Measurements from ENCODE around the gene PADI4.
A peak's percentile ranks its signal among the peaks of the same experiment; 100 is the strongest.

PADI4 gene, protein sequence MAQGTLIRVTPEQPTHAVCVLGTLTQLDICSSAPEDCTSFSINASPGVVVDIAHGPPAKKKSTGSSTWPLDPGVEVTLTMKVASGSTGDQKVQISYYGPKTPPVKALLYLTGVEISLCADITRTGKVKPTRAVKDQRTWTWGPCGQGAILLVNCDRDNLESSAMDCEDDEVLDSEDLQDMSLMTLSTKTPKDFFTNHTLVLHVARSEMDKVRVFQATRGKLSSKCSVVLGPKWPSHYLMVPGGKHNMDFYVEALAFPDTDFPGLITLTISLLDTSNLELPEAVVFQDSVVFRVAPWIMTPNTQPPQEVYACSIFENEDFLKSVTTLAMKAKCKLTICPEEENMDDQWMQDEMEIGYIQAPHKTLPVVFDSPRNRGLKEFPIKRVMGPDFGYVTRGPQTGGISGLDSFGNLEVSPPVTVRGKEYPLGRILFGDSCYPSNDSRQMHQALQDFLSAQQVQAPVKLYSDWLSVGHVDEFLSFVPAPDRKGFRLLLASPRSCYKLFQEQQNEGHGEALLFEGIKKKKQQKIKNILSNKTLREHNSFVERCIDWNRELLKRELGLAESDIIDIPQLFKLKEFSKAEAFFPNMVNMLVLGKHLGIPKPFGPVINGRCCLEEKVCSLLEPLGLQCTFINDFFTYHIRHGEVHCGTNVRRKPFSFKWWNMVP

DNA sequence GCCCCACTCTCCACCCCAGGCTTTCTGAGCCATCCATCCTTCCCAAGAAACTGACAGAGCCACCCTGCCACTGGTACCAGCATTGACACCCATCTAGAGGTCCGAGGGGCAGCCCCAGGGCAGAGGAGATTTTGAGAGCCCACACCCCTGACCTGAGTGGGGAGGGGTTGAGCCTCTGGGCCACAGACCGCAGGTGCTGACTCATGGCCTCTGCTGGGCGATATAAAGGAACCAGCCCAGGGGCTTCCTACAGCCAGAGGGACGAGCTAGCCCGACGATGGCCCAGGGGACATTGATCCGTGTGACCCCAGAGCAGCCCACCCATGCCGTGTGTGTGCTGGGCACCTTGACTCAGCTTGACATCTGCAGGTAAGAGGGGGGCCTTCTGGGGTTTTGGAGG is at the start of gene PADI4:
PADI4 (plus strand) TSS at position 252 of the 400 bp plus-strand sequence; CDS start at position 278, 26 bp downstream.
- no peak for DNase-seq

DNA sequence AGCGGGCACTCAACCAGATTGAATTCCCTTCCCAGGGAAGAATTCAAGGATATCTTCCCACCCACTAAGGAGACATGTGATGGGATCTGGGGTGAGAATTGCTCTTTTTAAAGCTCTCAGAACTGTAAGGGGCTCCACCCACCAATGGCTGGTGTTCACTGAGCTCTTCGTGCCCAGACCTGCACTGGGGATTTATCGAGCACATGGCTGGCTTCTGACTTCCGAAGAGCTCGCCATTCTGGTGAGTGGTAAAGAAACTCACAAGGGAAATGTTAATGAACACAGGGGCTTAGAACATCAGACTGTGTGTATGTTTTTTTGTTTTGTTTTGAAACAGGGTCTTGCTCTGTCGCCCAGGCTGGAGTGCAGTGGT is 49.3 kb upstream of the PADI4 start:
- no peak for DNase-seq

DNA sequence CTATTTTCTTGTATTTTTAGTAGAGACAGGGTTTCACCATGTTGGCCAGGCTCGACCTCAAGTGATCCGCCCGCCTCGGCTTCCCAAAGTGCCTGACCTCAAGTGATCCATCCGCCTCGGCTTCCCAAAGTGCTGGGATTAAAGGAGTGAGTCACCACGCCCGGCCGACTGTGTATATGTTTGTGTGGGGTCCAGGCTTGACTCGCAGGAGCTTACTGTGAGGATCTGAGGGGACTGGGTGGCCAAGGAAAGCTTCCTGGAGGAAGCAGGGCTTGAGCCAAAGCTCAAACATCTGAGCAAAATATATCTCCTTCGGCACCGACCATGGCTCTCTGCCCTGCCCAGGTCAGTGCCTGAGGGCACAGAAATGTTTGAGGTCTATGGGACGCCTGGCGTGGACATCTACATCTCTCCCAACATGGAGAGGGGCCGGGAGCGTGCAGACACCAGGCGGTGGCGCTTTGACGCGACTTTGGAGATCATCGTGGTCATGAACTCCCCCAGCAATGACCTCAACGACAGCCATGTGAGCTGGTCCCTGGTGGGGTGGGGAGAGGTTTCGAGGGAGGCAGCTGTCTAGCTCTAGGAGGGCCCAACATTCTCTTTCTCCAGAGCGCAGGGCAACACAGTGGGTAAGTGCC is 48.6 kb upstream of the PADI4 start:
- DNase-seq: no peak

DNA sequence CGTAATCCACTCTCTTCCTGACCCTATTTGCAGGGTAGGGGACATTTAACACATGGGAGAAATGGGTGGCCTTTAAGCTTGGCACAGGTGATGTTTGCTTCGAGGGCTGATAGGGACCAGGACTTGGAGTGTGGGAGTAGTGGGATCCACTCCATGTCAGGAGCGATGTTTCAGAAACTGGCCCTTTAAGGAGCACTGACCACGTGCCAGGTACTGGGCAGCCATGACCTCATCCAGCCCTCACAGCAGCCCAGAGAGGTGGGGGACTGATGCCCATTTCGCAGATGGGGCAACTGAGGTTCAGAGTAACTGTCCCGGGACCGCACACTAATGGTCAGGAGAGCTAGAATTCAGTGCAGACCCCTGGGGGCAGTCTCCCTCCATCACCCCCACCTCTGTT is 47.7 kb upstream of the PADI4 start:
- no peak for DNase-seq

DNA sequence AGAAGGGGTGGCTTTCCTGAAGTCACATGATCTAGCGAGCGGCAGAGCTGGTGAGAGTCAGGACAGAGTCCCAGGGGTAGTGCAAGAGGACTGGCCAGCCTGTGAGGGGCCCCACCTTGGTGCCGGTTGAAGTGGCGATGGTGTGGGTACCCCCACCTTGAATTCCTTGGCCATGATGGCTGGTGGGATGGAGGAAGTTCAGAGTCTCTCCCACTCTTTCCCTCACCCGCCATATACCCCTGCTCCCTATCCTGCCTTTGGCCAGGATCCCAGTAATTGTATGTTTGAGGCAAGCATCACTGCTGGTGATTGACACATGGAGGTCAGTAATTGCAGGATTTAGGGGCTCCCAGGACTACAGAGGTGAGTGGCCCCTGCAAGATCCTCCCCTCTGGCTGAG is 47.3 kb upstream of the PADI4 start:
- DNase-seq: no peak

DNA sequence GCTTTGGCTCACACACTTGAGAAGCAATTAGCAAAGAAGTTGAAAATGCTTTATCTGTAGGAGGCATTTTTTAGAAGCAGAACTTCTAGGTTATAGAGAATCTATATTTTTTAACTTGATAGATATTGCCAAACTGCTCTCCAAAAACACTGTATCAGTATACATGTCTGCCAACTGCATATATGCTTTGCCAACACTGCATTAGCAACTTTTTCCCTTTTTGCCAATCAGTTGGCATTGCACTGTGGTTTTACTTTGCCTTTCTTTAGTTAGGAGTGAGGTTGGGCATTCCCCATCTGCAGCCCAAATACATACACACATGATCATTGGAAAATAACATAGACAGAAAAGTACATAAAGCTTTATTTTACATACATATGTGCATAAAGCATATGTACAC is 44.1 kb upstream of the PADI4 start:
- DNase-seq: no peak

DNA sequence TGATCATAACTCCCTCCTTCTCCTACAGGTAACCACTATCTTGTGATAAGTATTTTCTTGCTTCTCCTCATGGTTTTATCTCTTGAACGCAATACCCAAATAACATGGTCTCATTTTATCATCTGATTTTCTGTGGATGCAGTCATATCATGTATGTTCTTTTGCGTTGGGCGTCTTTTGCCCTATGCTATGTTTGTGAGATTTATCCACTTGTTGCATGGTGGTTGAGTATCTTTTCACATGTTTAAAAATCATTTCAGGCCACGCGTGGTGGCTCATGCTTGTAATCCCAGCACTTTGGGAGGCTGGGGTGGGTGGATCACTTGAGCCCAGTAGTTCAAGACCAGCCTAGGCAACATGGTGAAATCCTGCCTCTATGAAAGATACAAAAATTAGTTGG is 43.5 kb upstream of the PADI4 start:
- DNase-seq: no peak

DNA sequence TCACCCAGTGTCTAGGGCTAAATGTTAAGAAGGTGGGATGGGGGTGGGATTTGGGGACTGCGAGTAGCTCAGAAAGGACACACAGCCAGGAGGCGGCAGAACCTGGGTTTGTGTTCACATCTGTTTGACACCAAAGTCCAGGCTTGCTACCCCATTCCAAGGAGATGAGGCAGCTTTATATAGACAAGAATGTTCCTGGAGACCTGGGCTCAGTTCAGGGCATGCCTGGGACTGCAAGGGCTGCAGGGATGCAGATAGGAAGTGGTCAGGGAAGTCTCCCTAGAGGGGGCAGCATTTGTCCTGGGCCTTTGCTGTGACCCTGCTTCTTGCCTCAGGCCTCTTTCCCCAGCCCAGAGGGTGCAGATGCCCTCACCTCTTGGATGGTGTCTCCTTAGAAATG is 42.8 kb upstream of the PADI4 start:
- DNase-seq: peak; percentile 89

DNA sequence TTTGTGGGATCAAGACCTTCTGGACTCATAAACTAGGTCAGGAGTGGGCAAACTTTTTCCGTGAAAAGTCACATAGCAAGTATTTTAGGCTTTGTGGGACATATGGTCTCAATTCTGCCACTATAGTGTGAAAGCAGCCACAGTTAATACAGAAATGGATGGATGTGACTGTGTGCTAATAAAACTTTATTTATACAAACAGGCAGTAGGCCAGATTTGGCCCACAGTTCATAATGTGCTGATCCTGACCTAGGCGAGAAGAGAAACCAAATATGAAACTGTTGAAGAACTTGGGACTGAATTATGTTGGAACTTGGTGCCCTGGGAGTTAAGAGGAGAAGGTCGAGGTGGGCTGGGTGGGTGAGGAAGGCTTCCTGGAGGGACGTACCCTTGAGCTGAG is 42.0 kb upstream of the PADI4 start:
- DNase-seq: no peak

DNA sequence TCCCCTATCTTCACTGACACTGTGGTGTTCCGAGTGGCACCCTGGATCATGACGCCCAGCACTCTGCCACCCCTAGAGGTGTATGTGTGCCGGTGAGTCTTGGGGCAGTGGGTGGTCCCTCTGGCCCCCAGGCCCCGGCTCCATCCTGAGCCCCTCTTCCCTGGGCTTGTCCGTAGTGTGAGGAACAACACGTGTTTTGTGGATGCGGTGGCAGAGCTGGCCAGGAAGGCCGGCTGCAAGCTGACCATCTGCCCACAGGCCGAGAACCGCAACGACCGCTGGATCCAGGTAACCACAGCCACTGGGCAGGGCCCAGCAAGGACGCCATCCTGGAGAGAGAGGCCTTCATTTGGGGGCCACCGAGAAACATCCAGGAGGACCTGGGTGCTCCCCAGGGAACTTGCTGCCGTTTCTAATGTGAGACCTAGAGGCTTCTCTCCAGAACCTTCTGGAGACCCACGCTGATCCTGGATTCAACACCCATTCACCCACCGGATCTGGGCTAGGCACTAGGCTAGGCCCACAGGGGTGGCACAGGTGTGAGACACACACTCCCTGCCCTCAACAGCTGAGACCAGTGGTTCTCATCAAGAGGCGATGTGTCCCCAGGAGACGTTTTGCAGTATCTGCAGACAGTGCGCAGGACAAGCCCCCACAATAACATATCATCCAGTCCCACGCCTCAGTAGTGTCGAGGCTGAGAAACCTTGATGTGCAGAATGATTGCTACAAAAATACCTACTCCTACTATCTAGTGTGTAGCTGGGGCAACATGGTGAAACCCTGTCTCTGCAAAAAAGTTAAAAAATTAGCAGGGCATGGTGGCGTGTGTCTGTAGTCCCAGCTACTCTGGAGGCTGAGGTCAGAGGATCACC is 36.9 kb upstream of the PADI4 start:
- DNase-seq: no peak

DNA sequence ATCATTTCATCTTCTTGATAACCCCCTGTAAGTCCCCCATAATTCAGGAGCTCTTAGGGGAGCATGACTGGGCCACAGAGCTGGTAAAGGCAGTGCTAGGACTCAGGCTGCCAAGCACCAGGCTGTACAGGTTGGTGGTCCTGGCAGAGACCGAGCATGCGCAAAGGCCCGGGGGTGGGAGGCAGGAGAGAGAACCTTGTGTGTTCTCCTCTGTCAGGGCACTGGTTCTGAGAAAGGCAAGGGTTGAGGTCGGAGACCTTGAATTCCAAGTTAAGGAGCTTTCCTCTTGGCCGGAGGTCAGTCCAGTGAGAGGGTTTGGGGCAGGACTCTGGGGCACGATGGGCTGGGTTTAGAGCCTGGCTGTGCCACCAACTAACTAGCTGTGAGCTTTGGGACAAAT is 35.9 kb upstream of the PADI4 start:
- peak; percentile 23 for DNase-seq

DNA sequence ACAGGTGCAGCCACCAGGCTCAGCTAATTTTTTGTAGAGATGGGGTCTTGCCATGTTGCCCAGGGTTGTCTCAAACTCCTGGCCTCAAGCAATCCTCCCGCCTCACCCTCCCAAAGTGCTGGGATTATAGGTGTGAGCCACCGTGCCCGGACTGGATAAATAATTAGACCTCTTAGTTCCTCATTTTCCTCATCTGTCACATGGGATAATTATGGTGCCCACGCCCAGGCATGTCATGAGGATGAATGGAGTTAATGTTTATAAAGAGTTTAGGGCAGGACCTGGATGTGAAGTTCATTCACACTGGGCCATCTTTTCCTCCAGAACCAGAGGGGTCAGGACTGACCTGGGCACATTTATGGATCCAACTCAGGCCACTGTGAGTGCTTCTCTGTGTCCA is 35.4 kb upstream of the PADI4 start:
- peak; percentile 26 for DNase-seq

DNA sequence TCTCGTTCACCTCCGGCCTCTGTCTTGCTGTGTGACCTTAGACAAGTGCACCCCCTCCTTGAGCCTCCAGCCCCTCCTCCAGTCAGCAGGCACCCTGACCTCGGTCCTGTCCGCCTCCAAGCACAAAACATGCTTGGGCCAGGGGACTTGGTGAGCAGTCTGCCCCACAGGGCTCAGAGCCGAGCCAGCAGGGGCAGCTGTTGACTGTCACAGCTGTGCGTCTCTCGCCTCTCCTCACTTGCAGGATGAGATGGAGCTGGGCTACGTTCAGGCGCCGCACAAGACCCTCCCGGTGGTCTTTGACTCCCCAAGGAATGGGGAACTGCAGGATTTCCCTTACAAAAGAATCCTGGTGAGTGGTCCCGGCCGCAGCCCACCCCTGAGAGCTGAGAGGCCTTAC is 34.9 kb upstream of the PADI4 start:
- no peak for DNase-seq

DNA sequence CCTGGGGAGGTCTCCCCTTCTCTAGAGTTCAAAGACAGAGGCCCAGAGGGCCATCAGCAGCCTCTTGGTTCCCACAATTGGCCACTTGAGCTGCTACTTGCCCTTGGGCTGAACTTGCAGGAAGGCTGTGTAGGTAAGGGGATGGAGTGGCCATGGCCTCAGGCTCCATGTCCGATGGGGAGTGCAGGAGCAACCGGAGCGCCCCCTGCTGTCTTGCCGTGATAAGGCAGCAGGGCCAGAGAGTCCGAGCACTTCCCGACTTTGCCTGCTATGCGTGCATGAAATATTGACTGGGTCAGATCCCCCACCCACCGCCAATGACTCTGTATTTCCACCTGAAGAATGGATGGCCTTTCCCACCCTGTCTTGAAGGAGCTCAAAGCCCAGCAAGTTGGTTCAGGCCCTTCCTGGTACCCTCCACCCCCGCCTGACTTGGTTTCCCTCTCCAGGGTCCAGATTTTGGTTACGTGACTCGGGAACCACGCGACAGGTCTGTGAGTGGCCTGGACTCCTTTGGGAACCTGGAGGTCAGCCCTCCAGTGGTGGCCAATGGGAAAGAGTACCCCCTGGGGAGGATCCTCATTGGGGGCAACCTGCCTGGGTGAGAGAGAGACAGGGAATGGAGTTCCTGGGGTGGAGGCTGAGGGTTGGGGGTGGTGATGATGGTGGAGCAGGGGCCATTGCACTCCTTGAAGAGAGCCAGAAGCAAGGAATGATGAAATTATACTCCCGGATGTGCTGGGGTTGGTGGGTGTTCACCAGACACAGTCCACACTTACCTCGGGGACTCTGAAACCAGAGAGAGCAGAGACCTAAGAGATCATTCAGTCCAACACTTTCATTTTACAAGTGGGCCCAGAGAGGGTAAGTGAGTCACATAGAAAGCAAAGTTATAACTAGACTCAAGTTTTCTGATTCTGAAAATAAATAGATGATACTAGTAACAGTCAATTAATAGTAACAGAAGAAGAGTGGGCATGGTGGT is 33.5 kb upstream of the PADI4 start:
- DNase-seq: peak; percentile 87

DNA sequence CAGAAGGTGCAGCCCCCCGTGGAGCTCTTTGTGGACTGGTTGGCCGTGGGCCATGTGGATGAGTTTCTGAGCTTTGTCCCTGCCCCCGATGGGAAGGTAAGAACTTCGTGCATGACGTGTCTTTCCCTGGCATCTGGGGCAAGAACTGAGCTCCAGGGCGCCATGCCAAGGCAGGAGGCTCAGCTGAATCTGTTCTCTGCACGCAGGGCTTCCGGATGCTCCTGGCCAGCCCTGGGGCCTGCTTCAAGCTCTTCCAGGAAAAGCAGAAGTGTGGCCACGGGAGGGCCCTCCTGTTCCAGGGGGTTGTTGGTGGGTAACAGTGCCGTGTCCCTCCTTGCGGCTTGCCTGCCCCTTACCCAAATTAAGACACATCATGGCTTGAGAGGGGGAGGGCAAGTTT is 31.4 kb upstream of the PADI4 start:
- DNase-seq: peak; percentile 42

DNA sequence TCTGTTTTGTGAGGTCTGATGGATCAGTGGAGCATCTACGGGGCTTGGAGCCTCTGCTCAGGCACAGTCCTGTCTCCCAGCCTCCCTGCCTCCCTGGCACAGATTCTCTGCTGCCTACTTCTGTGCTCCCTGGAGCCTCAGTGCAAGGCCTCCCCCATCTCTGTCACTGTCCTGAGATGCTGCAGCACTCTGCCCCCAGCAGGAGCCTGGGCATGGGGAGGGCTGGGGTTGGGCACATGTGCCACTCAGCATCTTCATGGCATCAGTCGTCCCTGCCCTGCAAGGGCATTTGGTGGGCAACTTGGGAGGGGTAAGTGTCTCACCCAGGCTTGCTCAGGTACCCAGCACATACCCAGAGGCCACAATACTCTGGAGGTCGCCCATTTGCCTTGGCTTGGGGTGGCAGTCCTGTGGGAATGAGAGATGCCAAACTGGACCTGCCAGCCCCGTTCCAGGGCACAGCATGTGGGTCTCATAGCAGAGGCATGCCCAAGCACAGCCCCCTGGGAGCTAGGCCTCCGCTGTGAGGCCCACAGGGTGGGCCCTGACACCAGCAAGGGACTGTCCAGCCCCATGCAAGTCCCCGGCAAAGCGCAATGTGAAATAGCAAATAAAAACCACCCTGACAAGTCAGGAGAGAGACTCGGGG is 30.4 kb upstream of the PADI4 start:
- peak; percentile 43 for DNase-seq

DNA sequence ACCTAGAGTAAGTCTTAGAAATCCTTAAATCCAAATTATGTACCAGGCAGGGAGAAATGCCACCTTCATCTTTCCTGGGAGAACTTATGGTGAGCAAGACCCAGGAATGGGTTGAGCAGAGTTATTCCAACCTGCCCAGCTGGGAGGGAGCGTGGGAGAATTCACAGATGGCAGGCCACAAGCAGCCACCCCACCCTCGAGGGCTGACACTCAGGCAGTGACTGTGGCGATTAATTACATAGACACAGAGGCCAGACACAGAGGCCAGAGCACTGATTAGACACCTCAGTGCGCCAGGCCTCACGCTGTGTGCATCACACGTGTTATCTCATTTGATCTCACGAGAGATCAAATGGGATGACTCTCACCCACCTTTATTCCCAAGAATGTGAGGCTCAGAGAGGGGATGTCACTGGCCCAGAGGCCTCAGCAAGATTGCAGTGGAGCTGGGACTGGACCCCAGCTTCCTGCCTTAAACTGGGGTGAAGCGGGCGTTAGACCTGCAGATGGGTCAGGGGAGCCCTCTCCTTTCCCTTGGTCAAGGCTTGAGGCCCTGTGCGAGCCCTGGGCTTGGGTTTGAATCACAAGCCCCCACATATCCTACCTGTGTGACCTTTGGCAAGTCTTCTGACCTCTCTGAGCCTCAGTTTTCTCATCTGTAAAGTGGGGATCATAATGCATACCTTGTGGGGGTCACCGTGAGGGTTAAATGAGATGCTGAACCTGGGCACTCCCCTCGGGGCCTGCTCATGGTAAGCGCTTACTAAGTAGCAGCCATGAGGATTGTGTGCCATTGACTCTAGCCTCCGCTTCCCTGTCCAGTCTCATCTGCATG is 28.8 kb upstream of the PADI4 start:
- DNase-seq: peak; percentile 46

DNA sequence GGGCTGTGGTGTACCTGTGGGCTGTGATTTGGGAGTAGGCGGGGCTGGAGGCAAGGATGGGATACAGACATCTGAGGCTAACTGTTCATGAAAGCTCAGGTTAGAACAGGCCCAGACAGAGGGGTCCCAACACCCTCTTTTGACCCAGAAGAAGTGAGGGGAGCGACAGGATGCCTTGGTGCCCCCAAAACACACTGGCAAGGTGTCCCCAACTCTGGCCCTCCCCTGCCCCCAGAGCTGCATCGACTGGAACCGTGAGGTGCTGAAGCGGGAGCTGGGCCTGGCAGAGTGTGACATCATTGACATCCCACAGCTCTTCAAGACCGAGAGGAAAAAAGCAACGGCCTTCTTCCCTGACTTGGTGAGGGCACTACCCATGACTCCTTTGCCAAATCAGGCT is 27.6 kb upstream of the PADI4 start:
- DNase-seq: peak; percentile 43

DNA sequence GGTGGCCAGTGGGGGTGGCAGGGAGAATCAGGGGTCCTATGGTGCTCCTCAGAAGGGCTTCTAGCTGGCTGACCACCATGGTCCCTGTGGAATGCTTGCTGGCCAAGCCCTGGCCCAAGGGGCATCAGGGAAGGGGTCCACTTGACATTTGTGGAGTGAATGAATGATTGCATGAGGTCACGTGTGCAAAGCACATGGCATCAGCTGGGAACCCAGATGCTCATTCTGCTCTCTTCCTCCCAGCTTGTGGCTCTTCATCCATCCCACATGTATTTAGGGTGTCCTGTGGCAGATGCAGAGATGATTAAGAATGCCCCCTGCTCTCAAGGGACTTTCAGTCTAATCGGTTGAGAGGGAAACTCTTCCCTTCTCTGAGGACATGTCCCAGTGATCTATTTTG is 27.1 kb upstream of the PADI4 start:
- no peak for DNase-seq

DNA sequence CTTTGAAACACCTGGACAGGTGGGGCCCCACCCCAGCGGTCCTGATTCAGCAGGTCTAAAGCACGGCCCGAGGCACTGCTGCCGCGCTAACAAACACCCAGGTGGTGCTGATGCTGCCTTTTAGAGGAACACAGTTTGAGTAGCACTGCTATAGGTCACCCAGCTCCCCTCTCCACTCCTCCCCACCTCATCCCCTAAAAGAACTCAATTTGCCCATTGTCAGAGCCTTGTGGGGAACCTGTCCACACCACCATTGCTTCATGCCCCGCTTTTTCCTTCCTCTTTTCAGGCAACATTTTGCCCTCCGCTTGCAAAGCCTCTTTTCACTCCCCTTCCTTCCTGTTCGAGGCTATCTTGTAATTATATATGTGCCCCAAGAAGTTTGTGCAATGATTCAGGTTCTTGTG is 26.2 kb upstream of the PADI4 start:
- peak; percentile 29 for DNase-seq

All from islet precursor cell (in vitro differentiated cells).